Measurements from ENCODE around the gene STUM.

- TF ChIP-seq CTCF (IDR thresholded peaks at IDR 0.05 in 2 of 3, conservative IDR thresholded peaks at IDR 0.05 in 1 of 3; ENCODE audit: control insufficient read depth in 2 of 3, extremely low read depth in 1 of 3, insufficient read depth in 1 of 3, low read depth in 3 of 3, low read length in 3 of 3) (no peak), SUPT20H (IDR thresholded peaks at IDR 0.05; ENCODE audit: borderline replicate concordance, control insufficient read depth, low read depth, low read length) (no peak), CREM (IDR thresholded peaks at IDR 0.05; ENCODE audit: low read depth) (no peak), PBX3 (IDR thresholded peaks at IDR 0.05; ENCODE audit: insufficient replicate concordance, low read depth, low read length) (no peak), TAF1 (IDR thresholded peaks at IDR 0.05; ENCODE audit: borderline replicate concordance, low read depth, low read length) (no peak), RAD21 (IDR thresholded peaks at IDR 0.05; ENCODE audit: insufficient read depth, low read depth, low read length) (no peak), REST (IDR thresholded peaks at IDR 0.05; ENCODE audit: low read depth, low read length) (no peak), PKNOX1 (IDR thresholded peaks at IDR 0.05) (no peak)
Measured at GRCh38 chr1:226576601-226577000, 28.0 kb downstream of the STUM start.
